ENCODE measurements around the gene IFFO2.

GRCh38 chr1:18875796-18876128, 80.7 kb downstream of the IFFO2 start:
- TF ChIP-seq CBX5 (IDR thresholded peaks at IDR 0.05; ENCODE audit: low read depth, low read length) = no peak
- no peak for TF ChIP-seq USF2 (IDR thresholded peaks at IDR 0.05; ENCODE audit: low read length)
- no peak for TF ChIP-seq SIN3A (conservative IDR thresholded peaks at IDR 0.05 in 1 of 2, IDR thresholded peaks at IDR 0.05 in 1 of 2; ENCODE audit: low read depth in 1 of 2, low read length in 2 of 2)
- TF ChIP-seq TBP (IDR thresholded peaks at IDR 0.05; ENCODE audit: low read depth, low read length) = no peak
- TF ChIP-seq GABPA (IDR thresholded peaks at IDR 0.05; ENCODE audit: borderline replicate concordance, insufficient read depth, low read length) = no peak
- no peak for TF ChIP-seq CHD7 (IDR thresholded peaks at IDR 0.05; ENCODE audit: insufficient replicate concordance, low read length)
- TF ChIP-seq CTCF (IDR thresholded peaks at IDR 0.05; ENCODE audit: control extremely low read depth in 1 of 3, insufficient read depth in 1 of 3, low read depth in 1 of 3, low read length in 3 of 3) = no peak
- no peak for TF ChIP-seq YY1 (IDR thresholded peaks at IDR 0.05; ENCODE audit: low read depth, low read length)
- no peak for TF ChIP-seq MAX (IDR thresholded peaks at IDR 0.05)
- no peak for TF ChIP-seq JUND (IDR thresholded peaks at IDR 0.05; ENCODE audit: low read length)
- no peak for TF ChIP-seq POLR2AphosphoS5 (IDR thresholded peaks at IDR 0.05; ENCODE audit: low read depth, low read length)
